ENCODE results near the gene ST7.
A peak's percentile ranks its signal among the peaks of the same experiment; 100 is the strongest.
"Not testable (repeated sequence)": the region's sequence is repeated elsewhere in the genome, so short reads cannot be mapped to it uniquely, and the experiment has no call there.

Gene ST7

GRCh38 chr7:116950889-116951351, 2.4 kb upstream of the ST7 start:
- DNase-seq (ENCODE audit: low read depth in 1 of 2, low spot score in 1 of 2): no peak

DNA sequence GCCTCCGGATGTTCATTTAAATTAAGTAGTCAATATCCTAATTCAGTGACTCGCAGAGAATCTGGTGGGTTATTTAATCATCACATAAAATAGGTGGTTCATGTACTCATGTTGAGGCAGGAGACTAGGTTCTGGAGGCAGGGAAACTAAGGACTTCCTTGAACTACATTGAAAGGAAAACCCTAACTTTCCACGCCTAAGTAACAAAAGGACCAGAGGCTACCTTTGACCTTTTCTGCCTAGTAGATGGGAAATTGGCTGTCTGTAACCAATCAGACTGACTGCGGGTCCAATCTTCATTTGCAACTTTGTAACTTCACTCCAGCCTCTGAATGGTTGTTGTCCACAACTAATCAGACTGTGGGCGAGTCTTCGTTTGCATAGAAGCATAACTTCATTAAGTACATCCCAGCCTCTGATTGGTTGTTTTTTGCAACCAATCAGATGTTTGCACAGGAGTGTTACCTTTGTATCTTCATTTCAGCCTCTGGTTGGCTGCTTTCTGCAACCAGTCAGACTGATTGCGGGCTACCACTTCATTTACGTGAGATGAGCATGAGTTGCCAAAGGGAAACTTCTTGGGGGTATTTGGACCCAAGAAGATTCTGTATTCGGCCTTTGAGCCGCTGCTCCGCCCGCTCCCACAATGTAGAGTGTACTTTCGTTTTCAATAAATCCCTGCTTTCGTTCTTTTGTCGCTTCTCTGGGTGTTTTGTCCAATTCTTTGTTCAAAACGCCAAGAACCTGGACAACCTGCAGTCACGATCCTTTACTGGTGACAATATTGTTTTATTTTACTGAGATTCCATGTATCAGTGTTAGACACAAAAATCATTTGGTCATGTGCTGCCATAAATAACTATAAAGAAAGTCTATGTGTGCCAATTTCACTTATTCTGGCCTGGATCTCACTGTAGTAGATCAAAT, 1.7 kb upstream of the ST7 start:
- no peak for DNase-seq (ENCODE audit: low read depth in 1 of 2, low spot score in 1 of 2)

DNA sequence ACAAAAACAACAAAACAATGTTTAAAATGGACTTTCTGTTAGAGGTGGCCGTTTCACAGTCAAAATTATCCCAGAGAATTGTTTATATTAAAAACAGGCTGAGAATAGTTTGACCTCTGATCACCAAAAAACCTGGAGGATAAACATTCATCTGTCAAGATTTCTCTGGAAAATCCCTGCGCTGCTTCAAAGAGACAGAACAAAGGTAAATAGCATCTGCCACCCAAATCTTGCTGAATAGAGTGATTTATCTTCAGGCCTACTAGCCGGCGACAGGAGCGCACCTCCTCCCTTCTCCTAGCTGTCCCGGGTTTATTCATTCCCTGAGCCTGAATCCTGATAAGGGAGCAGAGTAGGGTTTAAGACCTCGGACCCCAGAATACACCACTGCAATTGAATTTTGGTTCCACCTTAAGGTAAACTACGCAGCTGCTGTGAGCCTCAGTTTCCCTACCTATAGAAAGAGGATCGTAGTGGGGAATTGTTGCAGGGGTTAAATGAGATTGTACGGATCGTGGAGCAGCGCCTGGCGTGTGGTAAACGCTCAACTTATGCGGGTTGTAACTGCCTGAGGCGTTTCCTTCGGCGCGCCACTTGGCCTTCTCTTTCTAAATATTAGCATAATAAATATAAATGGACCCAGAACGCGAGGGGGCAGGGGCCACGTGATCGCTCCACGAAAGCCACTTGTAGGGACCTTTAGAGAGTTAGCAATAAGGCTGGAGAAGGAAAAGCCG, 498 bp upstream of the ST7 start:
- no peak for DNase-seq (ENCODE audit: low read depth in 1 of 2, low spot score in 1 of 2)

GRCh38 chr7:116953906-116954838, 871 bp downstream of the ST7 start:
- DNase-seq (ENCODE audit: low read depth in 1 of 2, low spot score in 1 of 2): peak in 1 of 2 donors; percentile 30

DNA sequence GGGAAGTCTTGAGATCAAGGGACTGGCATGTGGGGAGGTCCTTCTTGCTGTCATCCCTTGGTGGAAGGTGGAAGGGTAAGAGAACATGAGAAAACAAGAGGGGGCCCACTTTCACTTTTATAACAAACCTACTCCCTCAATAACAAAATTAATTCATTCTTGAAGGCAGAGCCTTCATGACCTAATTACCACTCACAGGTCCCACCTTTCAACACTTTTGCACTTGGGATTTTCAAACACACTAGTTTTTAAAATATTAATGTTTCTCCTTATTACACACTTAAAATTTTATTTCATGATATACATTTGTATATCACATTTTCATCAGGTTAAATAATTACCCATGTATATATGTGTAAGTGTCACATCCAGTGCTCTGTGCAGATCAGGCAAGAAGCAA, 2.0 kb downstream of the ST7 start:
- no peak for DNase-seq (ENCODE audit: low read depth in 1 of 2, low spot score in 1 of 2)

DNA sequence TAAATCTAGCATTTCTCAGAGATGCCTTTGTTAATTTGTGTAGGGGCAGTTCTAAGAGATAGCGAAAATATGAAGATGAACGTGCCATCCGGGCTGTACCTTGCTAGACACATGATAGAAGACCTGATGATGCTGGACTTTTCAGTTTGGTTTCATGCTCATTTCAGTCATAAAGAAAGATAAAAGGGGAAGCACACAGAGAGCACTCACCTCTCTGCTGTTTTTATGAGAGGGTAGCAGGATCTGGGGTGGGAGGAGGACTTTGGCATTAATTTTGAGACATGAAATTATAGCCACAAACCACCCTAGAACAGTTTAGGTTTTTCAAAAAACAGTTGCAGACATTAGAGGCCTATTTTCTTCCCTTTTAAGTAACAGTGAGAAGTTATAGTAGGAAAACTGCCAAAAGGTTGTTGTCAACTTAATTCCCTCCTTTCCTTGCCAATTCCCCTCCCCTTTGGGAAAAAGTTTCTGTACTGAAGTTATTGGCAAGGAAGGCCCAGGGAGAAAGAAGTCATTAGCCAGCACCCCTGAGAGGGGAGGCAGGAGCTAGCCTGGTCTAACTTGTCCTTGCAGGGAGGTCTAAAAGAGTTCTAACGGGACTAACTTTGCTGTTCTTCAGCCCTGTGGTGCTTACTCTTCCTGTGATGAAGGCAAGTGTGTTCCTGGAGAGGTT, 2.6 kb downstream of the ST7 start:
- no peak for DNase-seq (ENCODE audit: low read depth in 1 of 2, low spot score in 1 of 2)

- DNase-seq (ENCODE audit: low read depth in 1 of 2, low spot score in 1 of 2): no peak
These were observed 3.1 kb downstream of the ST7 start for GRCh38 chr7:116956477-116956804.

- DNase-seq (ENCODE audit: low read depth in 1 of 2, low spot score in 1 of 2): no peak
These were observed 4.6 kb downstream of the ST7 start for GRCh38 chr7:116957874-116958273.

DNA sequence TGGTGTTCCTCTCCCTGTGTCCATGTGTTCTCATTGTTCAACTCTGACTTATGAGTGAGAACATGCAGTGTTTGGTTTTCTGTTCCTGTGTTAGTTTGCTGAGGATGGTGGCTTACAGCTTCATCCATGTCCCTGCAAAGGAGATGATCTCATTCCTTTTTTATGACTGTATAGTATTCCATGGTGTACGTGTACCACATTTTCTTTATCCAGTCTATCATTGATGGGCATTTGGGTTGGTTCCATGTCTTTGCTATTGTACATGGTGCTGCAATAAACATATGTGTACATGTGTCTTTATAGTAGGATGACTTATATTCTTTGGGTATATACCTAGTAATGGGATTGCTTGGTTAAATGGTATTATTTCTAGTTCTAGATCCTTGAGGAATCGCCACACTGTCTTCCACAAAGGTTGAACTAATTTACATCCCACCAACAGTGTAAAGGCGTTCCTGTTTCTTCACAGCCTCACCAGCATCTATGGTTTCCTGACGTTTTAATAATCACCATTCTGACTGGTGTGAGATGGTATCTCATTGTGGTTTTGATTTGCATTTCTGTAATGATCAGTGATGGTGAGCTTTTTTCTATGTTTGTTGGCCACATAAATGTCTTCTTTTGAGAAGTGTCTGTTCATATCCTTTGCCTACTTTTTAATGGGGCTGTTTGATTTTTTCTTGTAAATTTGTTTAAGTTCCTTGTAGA, 8.8 kb downstream of the ST7 start:
- DNase-seq (ENCODE audit: low read depth in 1 of 2, low spot score in 1 of 2): not testable (repeated sequence)

- DNase-seq (ENCODE audit: low read depth in 1 of 2, low spot score in 1 of 2): no peak
These were observed 9.9 kb downstream of the ST7 start for GRCh38 chr7:116963234-116963633.

- no peak for DNase-seq (ENCODE audit: low read depth in 1 of 2, low spot score in 1 of 2)
These were observed 13.3 kb downstream of the ST7 start for GRCh38 chr7:116966601-116967000.

DNA sequence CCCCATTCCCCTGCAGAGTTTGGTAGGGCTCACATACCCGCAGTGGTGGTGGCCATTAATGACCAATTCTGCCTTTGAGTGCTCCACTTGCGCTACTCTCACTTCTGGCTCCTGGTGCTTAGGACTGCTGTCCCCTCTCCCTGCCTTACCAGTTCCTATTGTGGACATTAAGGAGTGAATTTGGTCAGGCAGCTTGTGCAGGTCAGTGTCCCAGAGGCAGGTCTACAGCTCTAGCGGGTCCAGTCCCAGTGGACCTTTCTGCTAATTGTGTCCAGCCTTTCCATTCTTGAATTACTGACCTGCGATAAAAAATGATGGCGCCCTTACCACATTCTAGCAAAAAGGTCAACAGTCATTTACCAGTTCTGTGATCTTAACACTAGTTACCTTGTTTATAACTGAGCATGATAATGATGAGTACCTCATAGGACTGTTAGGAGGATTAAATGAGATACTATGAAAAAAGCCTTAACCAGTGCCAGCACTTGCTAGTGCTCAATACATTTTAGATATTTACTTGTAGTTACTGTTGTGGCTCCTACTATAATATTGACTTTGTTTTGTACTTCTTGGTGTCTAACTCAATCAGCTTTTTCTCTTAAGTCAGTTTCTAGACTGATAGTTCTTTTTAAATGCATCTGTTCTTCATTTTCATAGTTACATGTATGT, 14.1 kb downstream of the ST7 start:
- DNase-seq (ENCODE audit: low read depth in 1 of 2, low spot score in 1 of 2): no peak

DNA sequence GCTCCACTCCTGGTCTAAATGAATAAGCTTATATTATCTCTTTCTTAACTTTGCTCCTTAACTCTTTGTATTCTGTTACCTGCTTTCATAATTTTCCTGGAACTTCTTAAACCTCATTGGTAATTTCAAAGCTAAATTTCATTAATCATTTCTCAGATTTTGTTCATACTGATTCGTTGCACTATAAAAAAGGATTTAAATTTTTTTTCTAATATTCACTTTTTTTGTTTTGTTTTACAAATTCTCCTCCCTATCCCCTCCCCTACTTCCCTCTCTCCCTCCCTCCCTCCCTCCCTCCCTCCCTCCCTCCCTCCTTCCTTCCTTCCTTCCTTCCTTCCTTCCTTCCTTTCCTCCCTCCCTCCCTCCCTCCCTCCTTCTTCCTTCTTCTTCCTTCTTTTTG, 14.7 kb downstream of the ST7 start:
- no peak for DNase-seq (ENCODE audit: low read depth in 1 of 2, low spot score in 1 of 2)

- DNase-seq (ENCODE audit: low read depth in 1 of 2, low spot score in 1 of 2): no peak
These were observed 15.3 kb downstream of the ST7 start for GRCh38 chr7:116968631-116969030.

DNA sequence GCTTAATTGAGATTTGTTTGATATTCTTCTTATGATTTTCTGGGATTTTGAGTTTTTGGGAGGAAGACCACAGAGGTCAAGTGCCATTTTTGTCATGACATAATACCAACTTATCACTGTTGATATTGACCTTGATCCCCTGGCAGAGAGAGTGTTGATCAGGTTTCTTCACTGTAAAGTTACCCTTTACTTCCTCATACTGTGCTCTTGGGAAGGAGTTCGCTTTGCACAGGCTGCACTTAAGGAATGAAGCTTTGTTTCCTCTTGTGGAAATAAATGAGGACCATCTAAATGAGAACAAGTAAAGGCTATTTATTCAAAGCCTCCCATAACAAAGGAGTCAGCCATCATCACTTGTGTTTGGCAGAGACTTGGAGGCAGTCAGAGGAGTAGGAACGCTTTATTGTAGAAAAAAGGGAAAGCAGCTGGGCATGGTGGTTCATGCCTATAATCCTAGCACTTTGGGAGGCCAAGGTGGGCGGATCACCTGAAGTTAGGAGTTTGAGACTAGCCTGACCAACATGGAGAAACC, 16.1 kb downstream of the ST7 start:
- DNase-seq (ENCODE audit: low read depth in 1 of 2, low spot score in 1 of 2): no peak

- no peak for DNase-seq (ENCODE audit: low read depth in 1 of 2, low spot score in 1 of 2)
These were observed 17.1 kb downstream of the ST7 start for GRCh38 chr7:116970238-116970910.

- DNase-seq (ENCODE audit: low read depth in 1 of 2, low spot score in 1 of 2): not testable (repeated sequence)
These were observed 17.9 kb downstream of the ST7 start for GRCh38 chr7:116971153-116971552.

DNA sequence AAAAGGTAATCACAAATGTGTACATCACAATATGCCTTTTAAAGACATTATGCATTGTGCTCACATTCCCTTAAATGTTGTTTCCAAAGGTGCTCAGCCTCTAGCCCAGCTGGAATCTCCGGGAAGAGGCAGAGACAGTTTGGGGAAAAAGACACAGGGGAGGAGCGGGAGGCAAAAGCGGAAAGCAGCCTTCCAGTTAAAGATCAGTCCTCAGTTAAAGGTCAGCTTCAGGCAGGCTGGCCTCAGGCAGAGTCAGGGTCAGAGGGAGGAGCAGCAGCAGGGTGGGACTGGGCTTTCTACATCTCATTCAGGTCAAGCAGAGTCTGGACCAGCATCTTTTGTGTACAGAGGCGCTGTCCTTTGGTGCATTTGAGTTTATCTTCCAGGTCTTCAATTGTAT, 18.6 kb downstream of the ST7 start:
- no peak for DNase-seq (ENCODE audit: low read depth in 1 of 2, low spot score in 1 of 2)

- not testable (repeated sequence) for DNase-seq (ENCODE audit: low read depth in 1 of 2, low spot score in 1 of 2)
These were observed 21.7 kb downstream of the ST7 start for GRCh38 chr7:116975024-116975423.
